MCF 10A (cell line): ENCODE measurements around the gene LAD1. TPM values are rescaled to one million over a fixed set of nuclear protein-coding genes. Genes with fewer than 3 reads are reported as not detected.

Experiments
- BruUV-seq: library from RNA; stranded (reverse); fragments of 400-500 nt; replicated peaks from 2 replicates; lab custom pipeline; 2021; lab: Mats Ljungman, UMichigan
- CTCF ChIA-PET: fragments of 300-600 bp; sonication (Branson Sonifier 250); formaldehyde crosslinking; extraction: SDS; loops from one replicate; lab custom pipeline; 2021; ENCODE audit warnings: antibody characterized with exemption, inconsistent platforms; lab: Yijun Ruan, JAX
- POLR2A ChIA-PET: fragments of 300-600, 350-650 bp; sonication (Branson Sonifier 250); formaldehyde crosslinking; extraction: SDS; loops from one replicate; lab custom pipeline; 2020; ENCODE audit warnings: antibody characterized with exemption, inconsistent platforms; lab: Yijun Ruan, JAX
- DNase-seq: peaks from one replicate; pipeline ENCODE4 v3.0.0-alpha.2; 2018; ENCODE audit not compliant: unreplicated experiment
- H3K27ac Mint-ChIP-seq: one replicate; pipeline ENCODE4 v1.8.0; 2022; ENCODE audit warnings: mild to moderate bottlenecking, low read depth, mixed read lengths; ENCODE audit not compliant: unreplicated experiment
- H3K27me3 Mint-ChIP-seq: one replicate; pipeline ENCODE4 v1.8.0; 2022; ENCODE audit warnings: mixed read lengths; ENCODE audit not compliant: insufficient read depth, unreplicated experiment
- H3K36me3 Mint-ChIP-seq: one replicate; pipeline ENCODE4 v1.8.0; 2022; ENCODE audit warnings: mild to moderate bottlenecking, moderate library complexity, mixed read lengths; ENCODE audit not compliant: insufficient read depth, unreplicated experiment
- H3K4me1 Mint-ChIP-seq: one replicate; pipeline ENCODE4 v1.8.0; 2022; ENCODE audit warnings: mixed read lengths; ENCODE audit not compliant: insufficient read depth, unreplicated experiment
- H3K4me3 Mint-ChIP-seq: one replicate; pipeline ENCODE4 v1.8.0; 2022; ENCODE audit warnings: mild to moderate bottlenecking, moderate library complexity, mixed read lengths; ENCODE audit not compliant: unreplicated experiment
- H3K9me3 Mint-ChIP-seq: one replicate; pipeline ENCODE4 v1.8.0; 2022; ENCODE audit warnings: mixed read lengths; ENCODE audit not compliant: unreplicated experiment
- intact Hi-C: fragments of 100-400 bp; cut with micrococcal nuclease; formaldehyde crosslinking; loops from 2 replicates; pipeline ENCODE4 v1.14.1; 2022
- total RNA-seq: library from RNA; stranded (reverse); gene quantifications from 2 replicates; pipeline ENCODE4 v1.2.3, GENCODE V29; 2022
- TF ChIP-seq, protein P1 (sequence below): fragments of 200-600 bp; IDR thresholded peaks from one replicate; pipeline ENCODE4 v1.8.0; 2022; ENCODE audit warnings: antibody characterized with exemption, mild to moderate bottlenecking; ENCODE audit not compliant: unreplicated experiment

Gene LAD1
- total RNA-seq, 1 experiment from 2014 or later, result 40.9 TPM

- TF ChIP-seq, protein P1, sequence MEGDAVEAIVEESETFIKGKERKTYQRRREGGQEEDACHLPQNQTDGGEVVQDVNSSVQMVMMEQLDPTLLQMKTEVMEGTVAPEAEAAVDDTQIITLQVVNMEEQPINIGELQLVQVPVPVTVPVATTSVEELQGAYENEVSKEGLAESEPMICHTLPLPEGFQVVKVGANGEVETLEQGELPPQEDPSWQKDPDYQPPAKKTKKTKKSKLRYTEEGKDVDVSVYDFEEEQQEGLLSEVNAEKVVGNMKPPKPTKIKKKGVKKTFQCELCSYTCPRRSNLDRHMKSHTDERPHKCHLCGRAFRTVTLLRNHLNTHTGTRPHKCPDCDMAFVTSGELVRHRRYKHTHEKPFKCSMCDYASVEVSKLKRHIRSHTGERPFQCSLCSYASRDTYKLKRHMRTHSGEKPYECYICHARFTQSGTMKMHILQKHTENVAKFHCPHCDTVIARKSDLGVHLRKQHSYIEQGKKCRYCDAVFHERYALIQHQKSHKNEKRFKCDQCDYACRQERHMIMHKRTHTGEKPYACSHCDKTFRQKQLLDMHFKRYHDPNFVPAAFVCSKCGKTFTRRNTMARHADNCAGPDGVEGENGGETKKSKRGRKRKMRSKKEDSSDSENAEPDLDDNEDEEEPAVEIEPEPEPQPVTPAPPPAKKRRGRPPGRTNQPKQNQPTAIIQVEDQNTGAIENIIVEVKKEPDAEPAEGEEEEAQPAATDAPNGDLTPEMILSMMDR, result no peak
- Mint-ChIP-seq H3K4me1 (peaks cover 17% of the 10 kb centered on the region), H3K27ac (no peak overlapping the region), H3K27me3 (no peaks in the 10 kb centered on the region), H3K4me3 (no peak overlapping the region), H3K36me3 (no peaks in the 10 kb centered on the region), H3K9me3 (no peaks in the 10 kb centered on the region)
- intact Hi-C loops, result no loop called here
- DNase-seq, result no peak
- BruUV-seq, result no TSS peak
- CTCF ChIA-PET, result interaction anchor here (0.6 to 6.1 kb wide), 13 partner anchors 10 to 351 kb away, joined by 3 to 75 read pairs (median 4); no protein-coding TSS in a partner anchor
- POLR2A ChIA-PET, result interaction anchor here (0.7 to 2.7 kb wide), 7 partner anchors 9 to 71 kb away, joined by 3 to 13 read pairs (median 3); no protein-coding TSS in a partner anchor
These were observed 68.0 kb downstream of the LAD1 start for GRCh38 chr1:201331166-201331565.

Other genes starting within 250 kb of the LAD1 start
- 67.2 and 71.7 TPM in 2 replicates for gene TMEM9, start 244.8 kb downstream of the LAD1 start, total RNA-seq
- gene IGFN1, start 208.5 kb downstream of the LAD1 start, total RNA-seq, result 0.05 and 0.26 TPM in 2 replicates
- gene PKP1, start 115.8 kb downstream of the LAD1 start, total RNA-seq, result 0.30 and 0.32 TPM in 2 replicates
- gene TNNT2, start 21.6 kb downstream of the LAD1 start, total RNA-seq, result 0.37 and 0.61 TPM in 2 replicates
- gene TNNI1, start 22.4 kb upstream of the LAD1 start, total RNA-seq, result 0.05 TPM in 1 of 2 replicates, not detected in the other
- gene PHLDA3, start 69.9 kb upstream of the LAD1 start, total RNA-seq, result 169 and 204 TPM in 2 replicates
- 263 and 358 TPM in 2 replicates for gene CSRP1, start 107.8 kb upstream of the LAD1 start, total RNA-seq
- 31.4 and 34.9 TPM in 2 replicates for gene NAV1, start 139.8 kb upstream of the LAD1 start, total RNA-seq